CD4-positive, alpha-beta T cell treated with Interleukin-15 for 1 hour (primary cell): Measurements from ENCODE around the gene NSUN7.
A peak's percentile ranks its signal among the peaks of the same experiment; 100 is the strongest.

ENCODE experiments used
- DNase-seq: peaks from one replicate; pipeline ENCODE4 v3.0.0-alpha.2; 2020

Gene NSUN7

GRCh38 chr4:40850496-40850895 lies 100.7 kb downstream of the NSUN7 start:
- DNase-seq = no peak

GRCh38 chr4:40856277-40856839 lies 106.6 kb downstream of the NSUN7 start:
- DNase-seq = no peak

DNA sequence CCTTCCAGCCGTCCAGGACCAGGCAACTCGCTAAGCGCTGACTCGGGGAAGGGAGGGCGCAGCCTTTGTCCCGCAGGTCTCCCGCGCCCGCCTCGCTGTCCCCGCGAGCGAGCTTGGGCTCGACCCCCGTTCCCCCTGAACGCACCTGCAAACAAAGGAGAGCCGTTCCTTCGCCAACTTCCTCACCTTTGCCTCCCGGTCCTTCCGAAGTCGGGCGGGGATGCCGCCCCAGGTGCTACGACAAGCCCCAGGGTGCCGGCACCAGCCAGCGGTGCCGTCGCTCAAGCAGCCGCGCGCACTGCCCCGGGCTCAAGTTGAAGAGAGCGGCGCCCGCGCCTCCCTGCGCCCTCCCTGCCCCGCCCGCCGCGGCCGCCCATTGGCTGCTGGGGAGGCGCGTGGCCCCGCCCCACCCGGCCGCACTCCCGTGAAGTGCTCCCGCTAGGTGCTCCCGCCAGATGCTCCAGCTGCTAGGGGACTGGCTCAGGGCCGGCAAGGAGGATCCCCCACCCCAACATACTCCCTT lies 107.1 kb downstream of the NSUN7 start:
- peak; percentile 58 for DNase-seq

GRCh38 chr4:40857956-40858355 lies 108.2 kb downstream of the NSUN7 start:
- no peak for DNase-seq

- DNase-seq = no peak
Measured at GRCh38 chr4:40858962-40859361, 109.2 kb downstream of the NSUN7 start.
